PC-9 (cell line): ENCODE results near the gene UCN3. TPM values are rescaled to one million over a fixed set of nuclear protein-coding genes. Genes with fewer than 3 reads are reported as not detected.
A peak's percentile ranks its signal among the peaks of the same experiment; 100 is the strongest.

Experiments used
- BruUV-seq: library from RNA; stranded (reverse); fragments of 400-500 nt; replicated peaks from 2 replicates; lab custom pipeline; 2021; lab: Mats Ljungman, UMichigan
- CTCF ChIA-PET: fragments of 300-600 bp; sonication (Branson Sonifier 250); formaldehyde crosslinking; loops from one replicate; lab custom pipeline; 2022; ENCODE audit warnings: antibody characterized with exemption; lab: Charles Lee
- POLR2A ChIA-PET: fragments of 300-600 bp; sonication (Branson Sonifier 250); formaldehyde crosslinking; loops from one replicate; lab custom pipeline; 2022; ENCODE audit warnings: antibody characterized with exemption; ENCODE audit not compliant: unreplicated experiment; lab: Charles Lee
- DNase-seq, 2 experiments: peaks; one replicate each; pipeline versions ENCODE4 v3.0.0 to v3.0.0-alpha.2; 2015 to 2022; ENCODE audit warnings: mixed read lengths in 1 of 2
- H2AFZ ChIP-seq: fragments of 200-600 bp; sonication (generic); 2 replicates; pipeline ENCODE4 v1.8.1; 2017; ENCODE audit warnings: antibody characterized with exemption
- H3F3A ChIP-seq: fragments of 200-600 bp; sonication (generic); 2 replicates; pipeline ENCODE4 v1.8.1; 2017; ENCODE audit warnings: antibody characterized with exemption, mild to moderate bottlenecking, low read depth; ENCODE audit not compliant: insufficient read depth
- H3K27ac ChIP-seq: fragments of 200-600 bp; sonication (generic); 2 replicates; pipeline ENCODE4 v1.6.1; 2016; ENCODE audit warnings: mixed run types
- H3K27me3 ChIP-seq: fragments of 200-600 bp; sonication (generic); 2 replicates; pipeline ENCODE4 v1.6.1; 2016; ENCODE audit warnings: low read depth, mixed run types; ENCODE audit not compliant: insufficient read depth
- H3K36me3 ChIP-seq: fragments of 200-600 bp; sonication (generic); 2 replicates; pipeline ENCODE4 v1.6.1; 2016; ENCODE audit warnings: low read depth, mixed run types
- H3K4me1 ChIP-seq: fragments of 200-600 bp; sonication (generic); replicated peaks from 2 replicates; pipeline ENCODE4 v1.6.1; 2016; ENCODE audit warnings: mixed run types; ENCODE audit not compliant: insufficient read depth
- H3K4me2 ChIP-seq: fragments of 200-600 bp; sonication (generic); 2 replicates; pipeline ENCODE4 v1.6.1; 2017; ENCODE audit warnings: mixed run types
- H3K4me3 ChIP-seq: fragments of 200-600 bp; sonication (generic); 2 replicates; pipeline ENCODE4 v1.6.1; 2016; ENCODE audit warnings: mixed run types
- H3K79me2 ChIP-seq: fragments of 200-600 bp; sonication (generic); 2 replicates; pipeline ENCODE4 v1.6.1; 2017; ENCODE audit warnings: low read depth, mixed run types
- H3K9me2 ChIP-seq: fragments of 200-600 bp; sonication (generic); 2 replicates; pipeline ENCODE4 v1.8.1; 2017; ENCODE audit warnings: mild to moderate bottlenecking; ENCODE audit not compliant: insufficient read depth
- H3K9me3 ChIP-seq: fragments of 200-600 bp; sonication (generic); 2 replicates; pipeline ENCODE4 v1.8.1; 2016; ENCODE audit warnings: low read depth; ENCODE audit not compliant: insufficient read depth
- H4K20me1 ChIP-seq: fragments of 200-600 bp; sonication (generic); 2 replicates; pipeline ENCODE4 v1.8.1; 2017; ENCODE audit not compliant: insufficient read depth
- EZH2 ChIP-seq: fragments of 200-600 bp; sonication (generic); IDR thresholded peaks from 2 replicates; pipeline ENCODE4 v1.8.0; 2017; ENCODE audit warnings: antibody characterized with exemption, low read depth
- intact Hi-C: fragments of 100-400 bp; cut with micrococcal nuclease; formaldehyde crosslinking; loops from one replicate; pipeline ENCODE4 v1.10.0; 2022; ENCODE audit not compliant: unreplicated experiment
- total RNA-seq: library from RNA; stranded (reverse); gene quantifications from 2 replicates; pipeline ENCODE4 v1.2.3, GENCODE V29; 2021
- TF ChIP-seq, protein P1 (sequence below): fragments of 200-600 bp; sonication (generic); conservative IDR thresholded peaks from 2 replicates; pipeline ENCODE4 v1.6.1; 2017; ENCODE audit warnings: mixed run types, antibody characterized with exemption, mild to moderate bottlenecking, moderate library complexity

UCN3 gene
- total RNA-seq, 1 experiment from 2014 or later: not detected

- Histone ChIP-seq H3K9me2 (no peaks in the 10 kb centered on the region), H3K79me2 (peaks cover 40% of the 10 kb centered on the region), H3K4me1 (peaks cover 18% of the 10 kb centered on the region), H3K4me3 (peak overlapping the region; percentile 81; the same call in 1 of the 2 replicates), H2AFZ (peak overlapping the region; percentile 46; the same call in 1 of the 2 replicates), H3K36me3 (0 out of 2 replicates have a peak, but pooled peaks cover 6% of the 10 kb centered on the region), H3K27me3 (no peaks in the 10 kb centered on the region), H3K27ac (no peak overlapping the region), H3K4me2 (peak overlapping the region; percentile 77), H4K20me1 (no peaks in the 10 kb centered on the region), H3K9me3 (peaks cover 9% of the 10 kb centered on the region; the same call in 1 of the 2 replicates), H3F3A (no peaks in the 10 kb centered on the region; the same call in 1 of the 2 replicates)
- intact Hi-C loops: no loop called here
- ChIA-PET CTCF (no interaction called here), POLR2A (no interaction called here)
- DNase-seq: no peak
- no peak for TF ChIP-seq EZH2
- TF ChIP-seq, protein P1, sequence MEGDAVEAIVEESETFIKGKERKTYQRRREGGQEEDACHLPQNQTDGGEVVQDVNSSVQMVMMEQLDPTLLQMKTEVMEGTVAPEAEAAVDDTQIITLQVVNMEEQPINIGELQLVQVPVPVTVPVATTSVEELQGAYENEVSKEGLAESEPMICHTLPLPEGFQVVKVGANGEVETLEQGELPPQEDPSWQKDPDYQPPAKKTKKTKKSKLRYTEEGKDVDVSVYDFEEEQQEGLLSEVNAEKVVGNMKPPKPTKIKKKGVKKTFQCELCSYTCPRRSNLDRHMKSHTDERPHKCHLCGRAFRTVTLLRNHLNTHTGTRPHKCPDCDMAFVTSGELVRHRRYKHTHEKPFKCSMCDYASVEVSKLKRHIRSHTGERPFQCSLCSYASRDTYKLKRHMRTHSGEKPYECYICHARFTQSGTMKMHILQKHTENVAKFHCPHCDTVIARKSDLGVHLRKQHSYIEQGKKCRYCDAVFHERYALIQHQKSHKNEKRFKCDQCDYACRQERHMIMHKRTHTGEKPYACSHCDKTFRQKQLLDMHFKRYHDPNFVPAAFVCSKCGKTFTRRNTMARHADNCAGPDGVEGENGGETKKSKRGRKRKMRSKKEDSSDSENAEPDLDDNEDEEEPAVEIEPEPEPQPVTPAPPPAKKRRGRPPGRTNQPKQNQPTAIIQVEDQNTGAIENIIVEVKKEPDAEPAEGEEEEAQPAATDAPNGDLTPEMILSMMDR: no peak
- BruUV-seq: no TSS peak
Measured at GRCh38 chr10:5411941-5412276, 47.1 kb downstream of the UCN3 start.

GRCh38 chr10:5412277-5412941, 47.6 kb downstream of the UCN3 start, which contains the start of gene NET1:
Gene NET1, plus strand, starts transcription at chr10:5412557. Its CDS starts 136 bp downstream, at chr10:5412693.
- H3K9me2 ChIP-seq: no peaks in the 10 kb centered on the region
- H3K4me1 ChIP-seq: peaks cover 18% of the 10 kb centered on the region
- no peaks in the 10 kb centered on the region for H4K20me1 ChIP-seq
- peak within 1 kb of the TSS; percentile 81 for H3K4me3 ChIP-seq
- peak within 1 kb of the TSS; percentile 77 for H2AFZ ChIP-seq
- POLR2A ChIA-PET: interaction anchor here (0.6 kb wide), 1 partner anchor 120 kb away, joined by 3 read pairs; no protein-coding TSS in a partner anchor
- H3K27me3 ChIP-seq: no peaks in the 10 kb centered on the region
- peak; percentile 70 to 93 for DNase-seq
- no TSS peak for BruUV-seq
- 0 out of 2 replicates have a peak, but pooled peaks cover 7% of the 10 kb centered on the region for H3K36me3 ChIP-seq
- H3K79me2 ChIP-seq: peaks cover 45% of the 10 kb centered on the region
- H3K27ac ChIP-seq: peak within 1 kb of the TSS; percentile 81
- intact Hi-C loops: no loop called here
- H3F3A ChIP-seq: no peaks in the 10 kb centered on the region; the same call in 1 of the 2 replicates
- peak within 1 kb of the TSS; percentile 98 for H3K4me2 ChIP-seq
- CTCF ChIA-PET: no interaction called here
- TF ChIP-seq, protein P1: no peak
- TF ChIP-seq EZH2: no peak
- peaks cover 6% of the 10 kb centered on the region; the same call in 1 of the 2 replicates for H3K9me3 ChIP-seq

DNA sequence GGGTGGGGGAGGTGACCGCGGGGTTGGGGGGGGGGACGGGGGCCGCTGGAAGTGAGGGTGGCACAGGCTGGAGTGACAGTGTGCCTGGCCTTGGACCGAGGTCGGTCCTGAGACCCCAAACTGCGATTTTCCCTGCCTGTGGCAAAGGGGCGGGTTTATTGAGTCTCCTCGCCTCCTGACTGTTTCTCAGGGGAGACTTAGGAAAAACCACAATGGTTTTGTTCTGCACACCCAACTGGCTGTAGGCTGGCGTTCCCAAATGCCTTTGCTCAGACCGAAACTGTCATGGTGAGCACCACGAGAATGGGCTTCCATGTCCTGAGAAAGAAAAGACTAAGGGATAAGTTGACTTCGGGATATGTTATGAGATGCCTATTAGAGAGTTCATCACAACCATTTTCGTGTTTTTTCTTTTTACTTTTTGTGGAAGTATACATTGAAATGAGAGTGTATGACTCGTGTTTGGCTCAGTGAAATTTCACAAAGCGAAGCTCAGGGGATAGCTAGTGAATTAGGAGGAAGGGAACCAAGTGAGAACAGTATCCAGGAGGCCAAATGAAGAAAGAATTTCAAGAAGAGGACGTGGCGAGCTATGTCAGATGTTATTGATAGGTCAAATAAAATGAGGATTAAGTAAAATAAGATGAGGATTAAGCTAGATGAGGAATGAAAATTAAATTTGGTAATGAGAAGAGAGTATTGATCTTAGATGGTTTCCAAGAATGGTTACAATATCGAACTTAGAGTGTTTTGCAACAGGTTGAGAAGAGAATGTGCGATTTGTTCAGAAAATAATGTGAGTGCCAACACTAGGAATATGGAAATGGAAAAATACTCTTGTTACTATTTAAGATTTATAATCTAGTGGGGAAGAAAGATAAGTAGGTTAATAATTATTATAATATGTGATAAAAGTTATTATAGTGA, 48.5 kb downstream of the UCN3 start:
- peaks cover 10% of the 10 kb centered on the region; the same call in 1 of the 2 replicates for H3K9me3 ChIP-seq
- no peaks in the 10 kb centered on the region for H3K27me3 ChIP-seq
- no peak for TF ChIP-seq EZH2
- TF ChIP-seq, protein P1: no peak
- TSS peak; percentile 33 for BruUV-seq
- H3K9me2 ChIP-seq: no peaks in the 10 kb centered on the region
- ChIA-PET CTCF (no interaction called here), POLR2A (interaction anchor here (0.6 kb wide), 2 partner anchors 121 to 314 kb away, joined by 3 to 8 read pairs; no protein-coding TSS in a partner anchor)
- peaks cover 18% of the 10 kb centered on the region for H3K4me1 ChIP-seq
- intact Hi-C loops: no loop called here
- peak; percentile 29 to 51 for DNase-seq
- H3K4me3 ChIP-seq: peak overlapping the region; percentile 81
- peak overlapping the region; percentile 98 for H3K4me2 ChIP-seq
- H3K36me3 ChIP-seq: peaks cover 10% of the 10 kb centered on the region; the same call in 1 of the 2 replicates
- H3K79me2 ChIP-seq: peaks cover 54% of the 10 kb centered on the region
- peak overlapping the region; percentile 81 for H3K27ac ChIP-seq
- H2AFZ ChIP-seq: peak overlapping the region; percentile 77
- no peaks in the 10 kb centered on the region for H4K20me1 ChIP-seq
- peaks cover 3% of the 10 kb centered on the region for H3F3A ChIP-seq
